ENCODE data around the gene SLC27A3.

SLC27A3 gene

GRCh38 chr1:153805886-153806719 is 30.9 kb downstream of the SLC27A3 start:
- no peak overlapping the region for H3K27ac ChIP-seq (ENCODE audit: low read depth, low read length)
- no peaks in the 10 kb centered on the region for H3K9me3 ChIP-seq (ENCODE audit: low read length)
- no peak overlapping the region for H3K9ac ChIP-seq (ENCODE audit: low read length)
- no peaks in the 10 kb centered on the region for H3K27me3 ChIP-seq (ENCODE audit: control insufficient read depth in 1 of 2, insufficient read depth in 2 of 2, low read length in 2 of 2)
- peaks cover 32% of the 10 kb centered on the region for H3K36me3 ChIP-seq (ENCODE audit: insufficient read depth, low read length)
- H3K4me1 ChIP-seq (ENCODE audit: insufficient read depth, low read length) = no peaks in the 10 kb centered on the region
- H3K4me3 ChIP-seq (ENCODE audit: low read depth in 1 of 2, low read length in 2 of 2) = no peak overlapping the region

- no peaks in the 10 kb centered on the region for H3K9me3 ChIP-seq (ENCODE audit: low read length)
- H3K9ac ChIP-seq (ENCODE audit: low read length) = no peak overlapping the region
- H3K27me3 ChIP-seq (ENCODE audit: control insufficient read depth in 1 of 2, insufficient read depth in 2 of 2, low read length in 2 of 2) = no peaks in the 10 kb centered on the region
- H3K36me3 ChIP-seq (ENCODE audit: insufficient read depth, low read length) = peaks cover 63% of the 10 kb centered on the region
- H3K4me1 ChIP-seq (ENCODE audit: insufficient read depth, low read length) = no peaks in the 10 kb centered on the region
- no peak overlapping the region for H3K27ac ChIP-seq (ENCODE audit: low read depth, low read length)
- no peak overlapping the region for H3K4me3 ChIP-seq (ENCODE audit: low read depth in 1 of 2, low read length in 2 of 2)
Observed at GRCh38 chr1:153816283-153816889, 41.2 kb downstream of the SLC27A3 start.

GRCh38 chr1:153818876-153819275 is 43.7 kb downstream of the SLC27A3 start:
- Histone ChIP-seq H3K9me3 (ENCODE audit: low read length) (no peaks in the 10 kb centered on the region), H3K4me1 (ENCODE audit: insufficient read depth, low read length) (no peaks in the 10 kb centered on the region), H3K27me3 (ENCODE audit: control insufficient read depth in 1 of 2, insufficient read depth in 2 of 2, low read length in 2 of 2) (no peaks in the 10 kb centered on the region), H3K4me3 (ENCODE audit: low read depth in 1 of 2, low read length in 2 of 2) (no peak overlapping the region), H3K36me3 (ENCODE audit: insufficient read depth, low read length) (peaks cover 41% of the 10 kb centered on the region), H3K9ac (ENCODE audit: low read length) (no peak overlapping the region), H3K27ac (ENCODE audit: low read depth, low read length) (no peak overlapping the region)

GRCh38 chr1:153827168-153827964 is 52.2 kb downstream of the SLC27A3 start:
- H3K36me3 ChIP-seq (ENCODE audit: insufficient read depth, low read length) = peaks cover 11% of the 10 kb centered on the region
- H3K4me3 ChIP-seq (ENCODE audit: low read depth in 1 of 2, low read length in 2 of 2) = no peak overlapping the region
- no peaks in the 10 kb centered on the region for H3K9me3 ChIP-seq (ENCODE audit: low read length)
- H3K27ac ChIP-seq (ENCODE audit: low read depth, low read length) = no peak overlapping the region
- H3K4me1 ChIP-seq (ENCODE audit: insufficient read depth, low read length) = no peaks in the 10 kb centered on the region
- H3K9ac ChIP-seq (ENCODE audit: low read length) = no peak overlapping the region
- H3K27me3 ChIP-seq (ENCODE audit: control insufficient read depth in 1 of 2, insufficient read depth in 2 of 2, low read length in 2 of 2) = no peaks in the 10 kb centered on the region
